Renal pelvis (tissue), 4 donors: ENCODE measurements around the gene STX1B. TPM values are rescaled to one million over a fixed set of nuclear protein-coding genes. Genes with fewer than 3 reads are reported as not detected.
"Not testable (repeated sequence)": the region's sequence is repeated elsewhere in the genome, so short reads cannot be mapped to it uniquely, and the experiment has no call there.

Source experiments
- DNase-seq: peaks from one replicate; pipeline ENCODE4 v3.0.0-alpha.2; 2013
- polyA plus RNA-seq, 3 donors: library from polyadenylated mRNA; unstranded; fragments of 120-200 nt; gene quantifications; one replicate each; pipeline ENCODE4 v1.2.1, GENCODE V29; 2013; ENCODE audit not compliant: insufficient read length in 3 of 3

Gene STX1B
- polyA plus RNA-seq, 3 donors: 1.2 to 2.2 (median 1.7) TPM

DNA sequence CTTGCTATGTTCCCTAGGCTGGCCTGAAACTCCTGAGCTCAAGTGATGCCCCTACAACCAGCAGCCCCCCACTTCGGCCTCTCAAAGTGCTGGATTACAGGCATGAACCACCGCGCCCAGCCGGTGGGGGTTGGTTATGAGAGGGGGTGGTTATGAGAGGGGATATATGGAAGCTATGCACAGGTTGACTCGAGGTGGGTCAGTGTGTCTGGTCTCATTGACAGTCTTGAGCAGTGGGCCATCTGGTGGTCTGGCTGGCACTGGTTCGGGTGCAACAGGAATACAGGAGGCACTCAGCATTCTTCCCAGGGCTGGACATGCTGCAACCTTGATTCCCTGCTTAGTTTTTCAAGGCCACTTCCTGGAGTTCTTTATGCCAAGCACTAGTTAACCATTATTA lies 5.6 kb upstream of the STX1B start:
- no peak for DNase-seq

DNA sequence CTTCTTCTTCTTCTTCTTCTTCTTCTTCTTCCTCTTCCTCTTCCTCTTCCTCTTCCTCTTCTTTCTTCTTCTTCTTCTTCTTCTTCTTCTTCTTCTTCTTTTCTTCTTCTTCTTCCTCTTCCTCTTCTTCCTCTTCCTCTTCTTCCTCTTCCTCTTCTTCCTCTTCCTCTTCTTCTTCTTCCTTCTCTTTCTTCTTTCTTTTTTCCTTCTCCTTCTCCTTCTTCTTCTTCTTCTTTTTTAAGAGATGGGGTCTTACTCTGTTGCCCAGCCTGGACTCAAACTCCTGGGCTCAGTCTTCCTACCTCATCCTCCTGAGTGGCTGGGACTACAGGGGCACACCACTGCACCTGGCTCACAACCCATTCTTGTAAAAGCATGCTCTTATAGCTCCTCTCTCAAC lies 2.9 kb upstream of the STX1B start:
- DNase-seq: not testable (repeated sequence)

DNA sequence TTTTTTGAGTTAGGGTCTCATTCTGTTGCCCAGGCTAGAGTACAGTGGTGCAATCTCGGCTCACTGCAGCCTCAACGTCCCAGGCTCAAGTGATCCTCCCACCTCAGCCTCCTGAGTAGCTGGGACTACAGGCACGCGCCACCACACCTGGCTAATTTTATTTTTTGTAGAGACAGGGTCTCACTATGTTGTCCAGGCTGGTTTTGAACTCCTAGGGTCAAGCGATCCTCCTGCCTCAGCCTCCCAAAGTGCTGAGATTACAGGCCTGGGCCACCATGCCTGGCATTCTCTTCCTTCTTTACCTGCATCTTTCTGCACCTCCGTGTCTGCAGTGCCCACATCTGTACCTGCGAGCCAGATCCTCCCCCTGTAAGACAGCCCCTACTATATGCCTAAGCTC lies 1.4 kb upstream of the STX1B start:
- not testable (repeated sequence) for DNase-seq

DNA sequence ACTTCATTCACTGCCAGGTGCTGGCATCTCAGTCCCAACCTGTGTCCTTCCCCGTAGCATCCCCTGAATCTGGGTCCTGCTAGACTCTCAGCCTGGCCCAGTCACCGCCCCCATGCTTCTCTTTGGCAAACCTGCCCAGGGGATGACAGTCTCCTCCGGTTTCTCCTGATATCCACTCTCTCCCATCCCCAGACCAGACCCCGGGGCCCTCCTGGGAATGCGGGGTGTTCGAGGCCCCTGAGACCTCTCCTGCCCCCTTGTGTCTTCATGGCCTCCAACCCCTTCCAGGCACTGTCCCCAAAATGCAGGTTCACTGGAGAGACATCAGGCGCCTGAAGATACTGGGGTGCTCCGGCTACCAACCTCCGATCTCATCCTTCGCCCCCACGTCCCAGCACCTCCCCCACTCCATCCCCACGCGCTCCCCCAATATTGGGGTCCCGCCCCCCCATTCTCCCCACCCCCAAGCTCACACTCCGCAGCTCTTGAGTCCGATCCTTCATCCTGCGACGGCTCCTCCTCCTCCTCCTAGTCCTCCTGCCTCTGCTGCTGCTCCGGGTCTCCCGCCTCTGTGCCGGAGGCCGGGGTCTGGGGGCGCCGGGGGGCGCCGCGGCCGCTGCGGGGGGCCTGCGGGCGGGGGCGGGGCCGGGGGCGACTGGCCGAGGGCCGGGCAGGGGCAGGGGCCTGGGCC lies 399 bp downstream of the STX1B start:
- DNase-seq: no peak

DNA sequence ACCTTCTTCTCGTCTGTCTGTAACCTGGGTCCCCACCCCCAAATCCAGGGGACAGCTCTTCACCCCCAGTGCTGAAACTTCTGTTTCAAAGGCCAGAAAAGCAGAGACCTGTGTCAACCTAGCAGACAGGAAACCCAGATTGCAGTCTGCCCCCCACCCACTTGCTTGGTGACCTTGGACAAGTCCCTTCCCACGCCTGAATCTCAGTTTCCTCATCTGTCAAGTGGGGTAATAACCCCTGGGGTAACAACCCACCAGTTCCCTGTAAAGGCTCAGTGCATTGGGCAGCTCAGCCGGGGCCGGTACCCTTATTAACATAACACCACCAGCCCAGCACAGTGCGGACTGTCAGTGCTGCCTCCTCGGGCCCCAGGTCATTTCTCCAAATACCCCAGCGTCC lies 1.3 kb downstream of the STX1B start:
- no peak for DNase-seq

DNA sequence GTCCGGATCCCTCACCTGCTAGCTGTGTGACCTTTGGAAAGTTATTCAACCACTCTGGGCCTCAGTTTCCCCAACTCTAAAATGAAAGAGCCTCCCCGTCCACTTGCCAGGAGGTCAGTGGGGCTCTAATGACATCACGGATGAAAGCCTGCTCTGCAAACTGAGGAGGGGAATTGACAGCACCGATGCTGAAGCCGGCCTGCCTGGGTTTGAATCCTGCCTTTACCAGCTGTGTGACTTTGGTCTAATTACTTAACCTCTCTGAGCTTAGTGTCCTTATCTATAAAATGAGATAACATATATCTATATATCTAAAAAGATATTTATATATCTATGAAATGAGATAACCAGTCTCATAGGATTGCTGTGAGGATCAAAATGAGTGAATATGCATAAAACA lies 1.9 kb downstream of the STX1B start:
- no peak for DNase-seq

DNA sequence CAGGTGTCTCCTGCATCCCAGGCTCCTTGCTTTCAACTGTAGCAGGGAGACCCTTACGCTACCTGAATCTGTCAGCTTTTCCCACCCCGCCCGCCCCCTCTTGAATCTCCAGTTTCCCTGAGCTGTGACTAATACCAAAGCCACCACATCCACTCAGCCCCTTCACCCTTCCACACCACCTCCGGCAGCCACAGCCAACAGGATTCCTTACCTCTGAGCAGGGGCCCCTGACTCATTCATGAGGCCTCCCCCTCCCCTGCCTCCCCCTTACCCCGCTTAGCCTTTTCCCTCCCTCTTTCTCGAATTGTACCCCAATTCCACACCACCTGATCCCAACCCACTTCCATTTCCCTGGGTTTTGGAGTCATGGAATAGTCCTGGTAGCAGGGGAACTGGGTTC lies 2.3 kb downstream of the STX1B start:
- no peak for DNase-seq

DNA sequence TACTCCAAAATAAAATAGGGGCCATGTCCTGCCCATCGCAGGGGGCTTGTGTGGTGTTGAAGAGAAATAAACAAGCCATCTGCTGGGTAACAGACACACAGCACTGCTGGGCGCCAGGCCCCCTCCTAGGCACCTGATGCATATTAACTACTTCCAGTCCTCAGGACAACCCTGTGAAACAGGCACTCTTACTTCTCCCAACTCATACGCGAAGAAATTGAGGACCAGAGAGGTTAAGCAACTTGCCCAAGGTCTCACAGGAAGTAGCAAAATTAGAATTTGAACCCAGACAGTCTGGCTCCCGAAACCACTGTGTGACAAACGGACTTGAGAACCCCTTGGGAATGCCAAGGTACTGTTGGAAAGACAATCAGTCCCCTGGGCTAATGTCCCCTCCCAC lies 2.8 kb downstream of the STX1B start:
- DNase-seq: no peak

DNA sequence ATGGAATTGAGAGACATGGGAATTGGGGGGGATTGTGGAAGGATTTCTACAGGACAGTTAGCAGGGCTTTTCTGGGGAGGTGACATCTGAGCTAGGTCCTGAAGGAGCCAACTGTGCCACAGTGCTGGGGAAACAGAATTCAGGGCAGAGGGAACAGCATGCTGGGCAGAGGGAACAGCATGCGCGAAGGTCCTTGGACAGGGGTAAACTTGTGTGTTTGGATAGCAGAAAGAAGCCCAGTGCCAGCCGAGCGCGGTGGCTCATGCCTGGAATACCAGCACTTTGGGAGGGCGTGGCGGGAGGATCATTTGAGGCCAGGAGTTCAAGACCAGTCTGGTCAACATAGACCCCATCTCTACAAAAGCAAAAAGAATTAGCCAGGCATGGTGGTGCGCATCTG lies 3.8 kb downstream of the STX1B start:
- DNase-seq: no peak

DNA sequence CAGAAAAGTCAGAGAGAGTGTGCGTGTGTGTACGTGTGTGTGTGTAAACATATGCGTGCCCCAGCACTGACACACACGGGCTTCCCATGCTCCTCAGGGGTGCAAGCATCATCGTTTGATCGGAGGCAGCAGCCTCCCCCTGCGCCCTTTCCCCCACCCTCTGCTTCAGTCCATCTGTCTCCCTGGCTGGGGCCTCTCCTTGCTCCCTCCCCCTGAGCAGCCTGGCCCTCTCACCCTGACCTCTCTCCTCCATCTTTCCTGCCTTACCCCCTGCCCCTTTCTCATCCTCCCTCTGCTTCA lies 4.4 kb downstream of the STX1B start:
- DNase-seq: no peak

DNA sequence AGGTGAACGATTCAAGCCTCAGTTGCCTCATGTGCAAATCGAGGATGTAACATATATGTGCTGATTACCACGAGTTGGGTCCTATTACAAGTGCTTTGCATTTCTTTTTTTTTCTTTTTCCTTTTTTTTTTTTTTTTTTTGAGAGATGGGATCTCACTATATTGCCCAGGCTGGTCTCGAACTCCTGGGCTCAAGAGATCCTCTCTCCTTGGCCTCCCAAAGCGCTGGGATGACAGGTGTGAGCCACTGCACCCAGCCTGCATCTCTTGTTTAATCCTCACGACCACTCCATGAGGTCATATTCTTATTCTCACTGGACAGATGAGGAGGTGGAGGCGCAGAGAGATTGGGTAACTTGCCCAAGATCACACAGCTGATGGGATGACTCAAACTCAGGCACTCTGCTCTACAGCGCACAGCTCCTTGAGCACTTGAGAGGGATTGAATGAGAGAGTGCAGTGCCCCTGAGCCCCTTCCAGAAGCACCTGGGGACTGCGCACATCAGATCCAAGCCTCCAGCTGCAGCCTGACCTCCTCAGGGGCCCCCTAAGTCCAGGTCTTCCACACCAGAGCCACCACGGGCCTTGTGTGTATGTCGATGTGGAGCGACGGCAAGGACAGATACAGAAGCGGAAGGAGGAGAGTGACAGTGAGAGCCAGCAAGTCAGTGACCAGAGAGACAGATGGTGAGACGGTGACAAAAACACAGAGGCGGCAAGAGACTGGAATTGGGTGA lies 4.9 kb downstream of the STX1B start:
- DNase-seq: no peak

DNA sequence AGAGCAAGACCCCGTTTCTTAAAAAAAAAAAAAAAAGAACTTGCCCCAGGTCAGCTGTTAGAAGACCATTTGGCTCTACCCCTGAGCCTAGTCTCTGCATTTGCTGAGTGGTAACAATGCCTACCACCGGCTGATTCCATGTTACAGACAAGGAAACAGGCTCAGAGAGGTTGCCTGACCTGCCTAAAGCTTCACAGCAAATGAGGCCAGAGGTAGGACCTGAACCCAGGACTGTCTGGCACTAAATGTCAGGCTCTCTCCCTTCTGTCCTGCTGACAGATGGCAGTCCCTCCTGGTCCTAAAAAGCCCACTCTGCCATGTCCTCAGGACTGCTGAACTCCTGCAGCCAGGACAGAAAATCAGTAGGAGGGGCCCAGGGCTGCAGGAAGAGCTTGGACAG lies 5.8 kb downstream of the STX1B start:
- DNase-seq: no peak

DNA sequence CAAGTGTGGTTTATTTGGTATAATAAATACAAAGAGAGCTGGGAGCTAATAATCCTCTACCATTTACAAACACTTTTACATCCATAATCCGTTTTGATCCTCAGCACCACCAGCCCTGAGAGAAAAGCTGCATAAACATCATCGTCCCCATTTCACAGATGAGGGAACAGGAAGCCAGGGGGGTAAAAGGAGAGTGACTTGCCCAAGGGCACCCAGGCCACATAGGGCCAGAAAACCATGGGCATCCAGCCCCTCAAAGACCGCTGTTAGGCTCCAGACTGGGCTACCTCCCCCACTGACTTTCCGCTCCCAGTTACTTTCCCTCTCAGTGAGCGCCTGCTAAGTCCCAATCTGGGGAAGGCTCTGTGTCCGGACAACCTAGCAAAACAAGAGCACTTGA lies 6.7 kb downstream of the STX1B start:
- DNase-seq: no peak

DNA sequence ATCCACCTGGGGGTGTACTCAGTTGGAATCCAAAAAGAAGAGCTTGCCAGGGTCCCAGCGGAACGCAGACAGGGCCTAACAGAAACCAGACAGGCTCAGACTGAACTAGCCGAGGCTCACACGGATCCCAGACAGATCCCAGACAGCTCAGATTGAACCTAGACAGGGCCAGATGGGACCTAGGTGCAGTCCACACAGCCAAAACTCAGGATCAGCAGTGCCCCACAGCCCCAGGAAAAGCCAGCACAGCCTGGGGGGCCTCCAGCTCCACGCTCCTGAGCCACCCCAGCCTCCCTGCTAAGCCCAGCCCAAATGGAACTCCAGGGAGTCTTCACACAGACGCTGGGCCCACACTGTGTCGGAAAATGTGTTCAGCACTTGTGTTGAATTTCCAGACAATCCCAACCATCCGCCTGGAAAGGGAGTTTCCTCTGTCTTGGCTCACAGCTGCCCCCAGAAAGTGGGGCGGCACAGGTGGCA lies 7.5 kb downstream of the STX1B start:
- DNase-seq: no peak

DNA sequence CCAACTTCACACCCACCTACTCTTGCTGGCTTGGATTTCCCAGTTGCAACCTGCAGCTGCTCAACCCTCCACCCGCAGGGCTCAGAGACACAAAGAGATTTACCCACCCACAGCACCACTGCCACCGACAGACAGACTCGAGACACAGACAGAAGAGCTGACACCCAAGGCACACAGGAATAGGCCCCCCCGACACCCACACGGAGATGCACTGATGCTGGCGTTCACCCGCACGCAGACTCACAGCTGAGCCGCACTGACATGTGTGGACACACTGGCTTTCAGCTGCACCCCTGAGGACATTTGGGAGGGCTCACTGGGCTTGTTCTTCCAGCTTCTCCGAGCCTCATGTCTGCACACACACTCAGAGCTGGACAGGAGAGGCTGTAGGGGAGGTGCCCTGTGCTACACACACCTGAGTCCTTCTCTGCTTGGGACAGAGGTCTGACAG lies 8.2 kb downstream of the STX1B start:
- DNase-seq: no peak

DNA sequence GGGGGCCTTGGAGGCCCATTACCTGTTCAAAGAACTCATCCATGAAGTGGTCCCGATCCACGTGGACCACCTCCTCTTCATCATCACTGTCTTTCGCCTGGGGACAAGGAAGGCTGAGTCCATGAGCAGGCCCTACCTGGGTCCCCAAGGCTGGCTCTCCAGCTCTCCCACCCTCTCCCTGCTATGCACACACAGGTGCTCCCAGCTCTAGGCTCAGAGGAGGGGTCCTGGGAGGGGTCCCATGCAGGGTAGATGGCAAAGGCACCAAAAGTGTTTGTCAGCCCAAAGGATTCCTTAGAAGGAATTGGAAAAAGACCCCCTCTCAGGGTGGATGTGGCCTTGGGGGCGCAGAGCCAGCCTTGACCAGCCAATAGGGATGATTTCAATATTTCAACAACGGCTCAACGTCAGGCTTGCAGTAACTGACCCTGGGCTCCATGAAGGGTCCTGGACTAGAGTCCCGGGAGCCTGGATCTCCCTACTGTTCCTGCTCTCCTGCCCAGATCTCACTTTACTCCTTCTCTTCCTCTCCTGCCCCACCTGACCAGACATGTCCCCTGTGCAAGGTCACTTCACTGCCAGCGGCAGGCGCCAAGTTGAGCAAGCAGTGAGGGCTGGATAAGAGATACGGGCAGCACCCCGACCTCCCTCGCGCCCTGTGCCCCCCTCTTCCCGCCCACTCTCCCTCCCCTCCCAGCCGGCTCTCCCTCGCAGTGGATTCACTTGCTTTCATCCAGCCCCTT lies 8.8 kb downstream of the STX1B start:
- no peak for DNase-seq

DNA sequence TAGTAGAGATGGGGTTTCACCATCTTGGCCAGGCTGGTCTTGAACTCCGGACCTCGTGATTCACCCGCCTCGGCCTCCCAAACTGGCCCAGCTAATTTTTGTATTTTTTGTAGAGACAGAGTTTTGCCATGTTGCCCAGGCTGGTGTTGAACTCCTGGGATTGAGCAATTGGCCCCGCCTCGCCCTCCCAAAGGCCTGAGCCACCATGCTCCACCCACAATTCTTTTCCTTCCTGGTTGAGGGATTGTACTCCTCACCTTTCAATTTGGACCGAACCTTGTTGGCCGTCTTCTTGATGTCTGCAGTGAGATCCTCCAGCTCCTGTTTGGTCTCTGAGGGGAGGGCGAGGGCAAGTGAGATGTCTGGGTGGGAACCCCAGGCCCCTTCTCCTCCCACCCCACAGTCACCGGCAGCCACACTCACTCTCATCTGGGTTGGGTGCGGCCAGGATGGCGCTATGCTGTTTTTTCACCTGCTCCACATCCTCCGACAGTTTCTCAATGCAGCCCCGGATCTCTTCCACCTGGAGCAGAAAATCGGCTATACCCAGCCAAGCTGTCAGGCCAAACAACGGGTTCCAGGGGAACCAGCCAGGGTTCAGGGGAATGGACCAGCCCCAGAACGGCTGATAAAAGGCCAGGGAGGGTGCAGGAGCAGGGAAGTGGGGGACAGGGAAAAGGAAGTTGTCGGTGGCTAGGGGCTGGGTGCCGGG lies 9.6 kb downstream of the STX1B start:
- DNase-seq: no peak

DNA sequence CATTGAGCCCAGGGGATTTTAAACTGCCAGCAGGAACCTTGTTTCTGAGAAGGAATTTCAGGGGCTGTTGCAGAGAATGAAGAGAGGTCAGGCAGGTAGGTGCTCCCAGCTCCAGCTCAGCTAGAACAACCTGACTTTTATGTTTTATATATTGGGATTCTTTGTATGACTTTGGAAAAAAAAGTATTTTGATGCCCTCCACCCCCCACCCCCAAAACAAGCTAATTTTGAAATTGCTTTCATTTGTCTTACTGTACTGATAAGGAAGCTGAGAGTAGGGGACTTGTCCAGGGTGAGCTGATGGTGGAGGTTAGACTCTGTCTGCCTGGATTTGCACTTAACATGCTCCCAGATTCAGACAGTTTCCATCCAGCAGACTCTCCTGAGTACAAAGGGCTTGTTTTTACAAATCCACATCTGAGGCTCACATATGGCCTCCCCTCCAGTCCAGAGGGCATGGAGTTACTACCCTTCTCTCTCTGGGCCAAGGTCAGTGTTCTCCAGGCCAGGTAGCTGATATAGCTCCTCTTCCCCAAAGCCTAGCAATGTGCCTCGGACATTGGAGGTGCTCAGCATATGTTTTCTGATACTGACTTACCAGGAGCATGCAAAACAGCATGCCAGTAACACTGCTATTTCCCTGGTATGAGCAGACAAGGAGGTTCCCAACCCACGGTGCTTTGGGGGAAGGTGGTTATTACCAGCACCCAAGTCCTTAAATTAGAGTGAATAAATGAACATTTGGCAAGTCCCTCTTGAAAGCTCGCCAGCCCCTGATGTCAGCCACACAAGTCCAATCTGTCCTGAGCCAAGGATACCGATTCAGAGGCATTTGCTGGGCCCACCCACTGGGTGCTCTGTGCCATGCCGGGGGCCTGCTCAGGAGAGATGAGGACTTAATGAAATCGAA lies 11.3 kb downstream of the STX1B start:
- DNase-seq: no peak

DNA sequence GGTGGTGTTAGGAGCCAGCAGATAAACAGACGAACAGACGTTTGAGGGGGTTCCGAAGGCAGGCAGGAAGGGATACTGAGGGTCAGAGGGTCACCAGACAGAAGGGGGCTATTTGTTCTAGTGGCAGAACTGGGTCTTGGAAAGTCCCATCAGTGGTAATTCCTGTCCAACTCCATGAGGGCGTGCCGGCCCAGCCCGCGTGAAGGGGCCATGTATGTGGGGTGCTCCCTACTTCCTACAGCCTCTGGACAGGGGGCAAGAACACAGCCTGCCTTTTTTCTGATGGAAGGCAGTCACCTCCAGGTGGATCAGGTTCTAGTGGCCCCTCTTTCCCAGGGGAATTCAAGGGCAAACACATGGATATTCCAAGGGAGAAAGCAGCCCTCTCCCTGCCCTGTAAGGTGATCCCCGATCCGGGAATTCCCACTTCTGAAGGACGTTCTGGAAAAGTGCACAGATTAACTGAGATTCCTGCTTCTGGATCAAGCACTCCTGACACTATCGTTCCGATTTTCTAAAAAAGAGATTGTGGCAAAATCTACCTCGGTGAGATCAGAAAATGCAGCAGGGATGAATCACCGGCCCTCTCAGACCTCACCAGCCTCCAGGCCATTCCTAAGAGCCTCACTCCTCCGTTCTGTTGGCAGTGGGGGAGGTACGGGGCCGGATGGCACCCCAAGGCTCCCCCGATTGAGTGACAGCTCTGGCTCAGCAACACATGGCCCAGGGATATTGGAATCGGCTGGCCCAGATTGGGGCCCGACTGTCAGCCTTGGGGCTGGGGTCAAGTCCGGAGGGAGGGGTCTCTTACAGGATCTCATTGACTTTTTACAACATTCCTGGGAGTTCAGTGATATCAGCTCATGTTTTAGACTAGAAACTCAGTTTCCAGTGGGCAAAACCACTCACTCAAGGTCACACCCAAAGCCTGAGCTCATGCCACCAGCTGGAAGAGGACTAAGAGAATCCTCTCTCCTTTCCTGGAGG lies 12.4 kb downstream of the STX1B start:
- DNase-seq: no peak
